ENCODE data around the gene ABCA6. TPM values are rescaled to one million over a fixed set of nuclear protein-coding genes. Genes with fewer than 3 reads are reported as not detected.

The ABCA6 gene
- total and polyA plus RNA-seq, 4 experiments from 2014 or later: 0.53 to 0.67 TPM; not detected in 2

DNA sequence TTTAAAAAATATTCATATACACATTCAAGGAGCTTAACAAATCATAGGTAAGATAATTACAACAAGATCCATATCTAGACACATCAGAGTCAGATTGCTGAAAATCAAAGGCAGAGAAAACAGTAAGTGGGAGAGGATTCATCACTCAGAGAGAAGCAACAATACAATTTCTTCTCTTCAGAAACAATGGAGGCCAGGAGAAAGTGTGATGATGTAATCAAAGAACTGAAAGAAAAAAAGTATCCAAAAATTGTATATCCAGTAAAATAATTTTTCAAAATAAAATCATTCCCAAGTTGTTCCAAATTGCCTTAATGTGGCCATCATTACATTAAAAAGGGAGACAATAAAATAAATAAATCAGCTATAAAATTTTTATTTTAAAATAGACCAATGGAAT is 17.7 kb upstream of the ABCA6 start:
- H3K27ac Mint-ChIP-seq: no peak overlapping the region
- DNase-seq: no peak
- peaks cover 0 to 6% of the 10 kb centered on the region in 2 donors for H3K36me3 Mint-ChIP-seq
- intact Hi-C loops (cut with micrococcal nuclease): no loop called here
- Histone ChIP-seq H3K4me3 (ENCODE audit: low read length in 2 of 2) (no peak overlapping the region), H3K9me3 (ENCODE audit: control insufficient read depth in 1 of 2, low read length in 2 of 2) (no peaks in the 10 kb centered on the region), H3K27ac (ENCODE audit: low read depth, low read length) (no peak overlapping the region), H3K27me3 (ENCODE audit: insufficient read depth, low read length) (no peaks in the 10 kb centered on the region), H3K4me1 (ENCODE audit: insufficient read depth, low read length) (no peaks in the 10 kb centered on the region), H3K36me3 (ENCODE audit: insufficient read depth, low read length) (no peaks in the 10 kb centered on the region)
- ChIA-PET CTCF (ENCODE audit: partially characterized antibody) (no interaction called here), POLR2A (ENCODE audit: partially characterized antibody) (no interaction called here)
- H3K27me3 Mint-ChIP-seq: no peaks in the 10 kb centered on the region
- H3K4me1 Mint-ChIP-seq: no peaks in the 10 kb centered on the region
- no peaks in the 10 kb centered on the region for H3K9me3 Mint-ChIP-seq
- no peak overlapping the region for H3K4me3 Mint-ChIP-seq

DNA sequence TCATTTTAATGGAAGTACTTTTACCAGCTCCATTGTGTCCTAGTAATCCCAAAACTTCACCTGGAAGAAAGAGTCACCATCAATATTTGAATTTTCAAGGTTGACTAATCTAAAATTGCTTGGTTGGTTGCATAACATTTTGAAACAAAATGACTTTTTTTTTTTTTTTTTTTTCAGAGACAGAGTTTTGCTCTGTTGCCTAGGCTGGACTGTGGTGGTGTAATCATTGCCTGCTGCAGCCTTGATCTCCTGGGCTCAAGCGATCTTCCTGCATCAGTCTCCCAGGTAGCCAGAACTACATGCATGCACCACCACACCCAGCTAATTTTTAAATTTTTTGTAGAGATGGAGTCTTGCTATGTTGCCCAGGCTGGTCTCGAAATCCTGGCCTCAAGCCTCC is 12.6 kb upstream of the ABCA6 start:
- peaks cover 0 to 3% (median 0%) of the 10 kb centered on the region in 8 donors for H3K9me3 Mint-ChIP-seq
- H3K27ac Mint-ChIP-seq: no peak overlapping the region
- H3K9me3 ChIP-seq (ENCODE audit: control insufficient read depth in 1 of 2, low read length in 2 of 2): no peaks in the 10 kb centered on the region
- CTCF ChIA-PET (ENCODE audit: partially characterized antibody): no interaction called here
- POLR2A ChIA-PET (ENCODE audit: partially characterized antibody): no interaction called here
- H3K4me3 Mint-ChIP-seq: no peak overlapping the region
- intact Hi-C loops (cut with micrococcal nuclease): no loop called here
- H3K36me3 ChIP-seq (ENCODE audit: insufficient read depth, low read length): no peaks in the 10 kb centered on the region
- H3K36me3 Mint-ChIP-seq: peaks cover 12 to 33% of the 10 kb centered on the region in 2 donors
- no peak overlapping the region for H3K4me3 ChIP-seq (ENCODE audit: low read length in 2 of 2)
- no peaks in the 10 kb centered on the region for H3K4me1 ChIP-seq (ENCODE audit: insufficient read depth, low read length)
- H3K27ac ChIP-seq (ENCODE audit: low read depth, low read length): no peak overlapping the region
- H3K4me1 Mint-ChIP-seq: no peaks in the 10 kb centered on the region
- no peak for DNase-seq
- no peaks in the 10 kb centered on the region for H3K27me3 Mint-ChIP-seq
- no peaks in the 10 kb centered on the region for H3K27me3 ChIP-seq (ENCODE audit: insufficient read depth, low read length)

DNA sequence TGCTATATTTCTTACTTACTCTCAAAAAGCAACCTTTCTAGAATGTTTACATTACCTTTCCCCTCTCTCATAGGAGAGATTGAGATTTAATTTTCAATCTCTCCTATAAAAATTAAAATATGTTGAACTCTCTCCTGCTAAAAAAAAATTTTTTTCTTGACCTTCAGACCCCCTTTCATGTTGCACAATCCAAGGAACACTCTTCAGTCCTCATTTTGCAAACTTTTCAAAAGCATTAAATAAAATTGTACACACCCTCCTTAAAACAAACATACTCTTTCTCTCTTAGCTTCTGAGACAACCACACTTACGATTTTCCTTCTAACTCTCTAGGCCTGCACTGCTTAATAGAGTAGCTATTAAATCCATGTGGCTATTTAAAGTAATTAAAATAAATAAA is 8.6 kb upstream of the ABCA6 start:
- intact Hi-C loops (cut with micrococcal nuclease): no loop called here
- POLR2A ChIA-PET (ENCODE audit: partially characterized antibody): interaction anchor here (0.6 kb wide), 1 partner anchor 91 kb away, joined by 3 read pairs; no protein-coding TSS in a partner anchor
- no peaks in the 10 kb centered on the region for H3K27me3 Mint-ChIP-seq

DNA sequence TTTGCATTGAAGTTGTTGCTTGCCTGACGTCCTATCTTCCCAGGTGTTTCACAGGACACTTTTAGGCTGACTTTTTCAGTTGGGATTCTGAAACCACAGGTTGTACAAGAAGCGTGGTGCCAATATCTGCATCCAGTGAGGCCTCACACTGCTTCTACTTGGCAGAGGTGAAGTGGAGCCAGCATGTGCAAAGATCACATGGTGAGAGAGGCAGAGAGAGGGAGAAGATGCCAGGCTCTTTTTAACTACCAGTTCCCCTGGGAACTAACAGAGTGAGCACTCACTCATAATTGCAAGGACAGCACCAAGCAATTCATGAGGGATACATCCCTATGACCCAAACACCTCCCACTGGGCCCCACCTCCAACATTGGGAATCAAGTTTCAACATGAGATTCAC is 5.8 kb upstream of the ABCA6 start:
- H3K9me3 Mint-ChIP-seq: peaks cover 0 to 3% (median 0%) of the 10 kb centered on the region in 8 donors
- Histone ChIP-seq H3K4me1 (ENCODE audit: insufficient read depth, low read length) (no peaks in the 10 kb centered on the region), H3K9me3 (ENCODE audit: control insufficient read depth in 1 of 2, low read length in 2 of 2) (no peaks in the 10 kb centered on the region), H3K27me3 (ENCODE audit: insufficient read depth, low read length) (no peaks in the 10 kb centered on the region), H3K27ac (ENCODE audit: low read depth, low read length) (no peak overlapping the region), H3K36me3 (ENCODE audit: insufficient read depth, low read length) (no peaks in the 10 kb centered on the region), H3K4me3 (ENCODE audit: low read length in 2 of 2) (no peak overlapping the region)
- ChIA-PET POLR2A (ENCODE audit: partially characterized antibody) (no interaction called here), CTCF (ENCODE audit: partially characterized antibody) (no interaction called here)
- no peak for DNase-seq
- H3K4me1 Mint-ChIP-seq: no peaks in the 10 kb centered on the region
- H3K27ac Mint-ChIP-seq: no peak overlapping the region
- H3K4me3 Mint-ChIP-seq: no peak overlapping the region
- peaks cover 2 to 4% of the 10 kb centered on the region in 2 donors for H3K27me3 Mint-ChIP-seq
- intact Hi-C loops (cut with micrococcal nuclease): no loop called here
- peaks cover 9 to 20% of the 10 kb centered on the region in 2 donors for H3K36me3 Mint-ChIP-seq

More for the DNA sequence above, 8.6 kb upstream of the ABCA6 start:
- CTCF ChIA-PET (ENCODE audit: partially characterized antibody): no interaction called here
- no peak overlapping the region for H3K4me3 Mint-ChIP-seq
- H3K27ac ChIP-seq (ENCODE audit: low read depth, low read length): no peak overlapping the region
- H3K4me3 ChIP-seq (ENCODE audit: low read length in 2 of 2): no peak overlapping the region
- H3K9me3 ChIP-seq (ENCODE audit: control insufficient read depth in 1 of 2, low read length in 2 of 2): no peaks in the 10 kb centered on the region
- H3K36me3 ChIP-seq (ENCODE audit: insufficient read depth, low read length): no peaks in the 10 kb centered on the region
- H3K4me1 Mint-ChIP-seq: no peaks in the 10 kb centered on the region
- DNase-seq: no peak
- H3K27ac Mint-ChIP-seq: no peak overlapping the region
- no peaks in the 10 kb centered on the region for H3K4me1 ChIP-seq (ENCODE audit: insufficient read depth, low read length)
- peaks cover 12 to 29% of the 10 kb centered on the region in 2 donors for H3K36me3 Mint-ChIP-seq
- peaks cover 0 to 3% (median 0%) of the 10 kb centered on the region in 8 donors for H3K9me3 Mint-ChIP-seq
- no peaks in the 10 kb centered on the region for H3K27me3 ChIP-seq (ENCODE audit: insufficient read depth, low read length)

DNA sequence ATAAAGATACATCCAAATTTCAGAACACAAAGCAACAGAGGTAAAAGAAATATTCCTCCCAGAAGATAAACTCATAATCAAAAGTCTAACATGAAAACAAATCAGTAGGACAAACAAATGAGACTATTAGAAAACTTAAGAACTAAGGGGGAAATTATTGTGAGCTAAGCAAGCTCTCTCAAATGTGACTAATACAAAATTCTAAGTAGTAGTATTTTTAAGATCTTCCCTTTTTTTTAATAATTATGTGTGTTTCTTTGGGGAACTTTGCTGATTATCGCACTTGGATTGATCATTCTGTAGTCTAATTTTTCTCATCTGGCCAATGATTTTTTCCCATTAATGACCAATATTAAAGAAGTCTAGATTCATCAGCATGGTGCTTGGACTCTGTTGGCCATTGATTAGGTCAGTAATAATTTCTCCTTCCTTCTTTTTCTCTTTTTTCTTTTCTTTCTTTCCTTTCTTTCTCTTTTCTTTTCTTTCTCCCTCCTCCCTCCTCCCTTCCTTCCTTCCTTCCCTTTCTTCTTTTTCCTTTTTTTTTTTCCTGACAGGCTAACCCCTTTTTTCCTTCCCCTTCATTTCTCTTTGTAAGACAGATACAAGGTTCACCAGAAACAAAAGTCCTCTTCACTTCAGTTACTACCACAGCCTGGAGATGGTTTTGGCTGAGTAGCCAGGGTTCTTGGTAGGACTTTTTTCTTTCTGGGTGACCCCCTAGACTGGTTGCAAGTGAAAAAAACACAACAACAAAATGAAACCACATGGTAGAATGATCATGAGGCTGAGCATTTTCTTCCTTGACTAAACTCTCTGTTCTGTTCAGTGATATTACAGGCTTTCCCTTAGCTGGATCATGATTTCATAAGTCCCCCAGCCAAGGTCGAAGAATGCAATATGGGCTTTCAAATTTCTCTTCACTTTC is 2.9 kb upstream of the ABCA6 start:
- Mint-ChIP-seq H3K4me1 (no peaks in the 10 kb centered on the region), H3K4me3 (peak overlapping the region in 1 of 8 donors; percentile 38), H3K9me3 (no peaks in the 10 kb centered on the region), H3K27ac (no peak overlapping the region), H3K36me3 (peaks cover 3 to 4% of the 10 kb centered on the region in 2 donors), H3K27me3 (peaks cover 2 to 4% of the 10 kb centered on the region in 2 donors)
- no peaks in the 10 kb centered on the region for H3K36me3 ChIP-seq (ENCODE audit: insufficient read depth, low read length)
- ChIA-PET POLR2A (ENCODE audit: partially characterized antibody) (no interaction called here), CTCF (ENCODE audit: partially characterized antibody) (no interaction called here)
- no peaks in the 10 kb centered on the region for H3K4me1 ChIP-seq (ENCODE audit: insufficient read depth, low read length)
- no peak overlapping the region for H3K27ac ChIP-seq (ENCODE audit: low read depth, low read length)
- DNase-seq: no peak
- H3K27me3 ChIP-seq (ENCODE audit: insufficient read depth, low read length): no peaks in the 10 kb centered on the region
- intact Hi-C loops (cut with micrococcal nuclease): no loop called here
- H3K4me3 ChIP-seq (ENCODE audit: low read length in 2 of 2): no peak overlapping the region
- no peaks in the 10 kb centered on the region for H3K9me3 ChIP-seq (ENCODE audit: control insufficient read depth in 1 of 2, low read length in 2 of 2)

DNA sequence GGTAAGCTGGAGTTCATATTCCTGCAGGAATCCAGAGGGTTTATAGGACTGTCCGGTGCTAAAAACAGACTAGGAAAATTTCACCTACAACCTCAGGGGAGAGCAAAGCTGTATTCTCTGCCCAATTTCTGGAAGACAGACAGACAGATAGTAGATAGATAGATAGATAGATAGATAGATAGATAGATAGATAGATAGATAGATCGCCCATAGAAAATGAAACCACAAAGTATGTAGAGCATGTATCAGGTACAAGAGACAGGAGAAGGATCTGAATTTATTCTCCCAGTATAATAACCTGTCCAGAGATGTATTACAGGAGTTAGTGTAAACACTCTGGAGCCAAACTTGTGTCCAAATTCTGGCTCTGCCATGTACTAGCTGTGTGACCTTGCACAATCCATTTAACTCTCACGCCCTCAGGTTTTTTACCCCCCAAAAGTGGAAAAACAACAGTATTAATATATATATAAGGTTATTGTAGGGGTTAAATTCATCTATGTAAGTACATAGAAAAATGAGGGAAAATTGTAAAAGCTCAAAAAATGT is 2.1 kb upstream of the ABCA6 start:
- DNase-seq: no peak
- no peaks in the 10 kb centered on the region for H3K36me3 ChIP-seq (ENCODE audit: insufficient read depth, low read length)
- H3K27me3 Mint-ChIP-seq: peaks cover 2 to 4% of the 10 kb centered on the region in 2 donors
- no peaks in the 10 kb centered on the region for H3K36me3 Mint-ChIP-seq
- H3K27ac ChIP-seq (ENCODE audit: low read depth, low read length): no peak overlapping the region
- no peak overlapping the region for H3K27ac Mint-ChIP-seq
- H3K27me3 ChIP-seq (ENCODE audit: insufficient read depth, low read length): no peaks in the 10 kb centered on the region
- POLR2A ChIA-PET (ENCODE audit: partially characterized antibody): no interaction called here
- no peak overlapping the region for H3K4me3 ChIP-seq (ENCODE audit: low read length in 2 of 2)
- H3K9me3 Mint-ChIP-seq: peaks cover 0 to 2% (median 0%) of the 10 kb centered on the region in 8 donors
- CTCF ChIA-PET (ENCODE audit: partially characterized antibody): no interaction called here
- no peaks in the 10 kb centered on the region for H3K4me1 ChIP-seq (ENCODE audit: insufficient read depth, low read length)
- H3K4me1 Mint-ChIP-seq: no peaks in the 10 kb centered on the region
- H3K4me3 Mint-ChIP-seq: no peak overlapping the region
- no peaks in the 10 kb centered on the region for H3K9me3 ChIP-seq (ENCODE audit: control insufficient read depth in 1 of 2, low read length in 2 of 2)
- intact Hi-C loops (cut with micrococcal nuclease): no loop called here

DNA sequence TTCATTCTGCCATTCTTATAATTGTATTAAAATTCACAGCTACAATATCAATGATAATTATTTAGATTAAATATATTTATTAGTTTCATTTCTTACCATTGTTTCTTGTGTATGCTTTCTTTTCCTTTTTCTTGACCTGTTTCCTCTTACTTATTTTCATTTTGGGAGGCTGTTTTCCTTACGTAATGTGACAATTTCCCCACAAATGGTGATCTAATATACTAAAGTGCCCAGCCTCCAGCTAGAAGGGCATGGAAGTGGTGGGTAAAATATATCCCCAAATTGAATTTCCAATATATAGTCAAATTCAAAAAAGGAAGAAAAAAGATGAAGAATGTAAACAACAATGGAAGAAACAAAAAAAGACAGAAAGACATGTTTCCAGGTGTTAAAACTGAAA is 1.5 kb upstream of the ABCA6 start:
- ChIA-PET CTCF (ENCODE audit: partially characterized antibody) (no interaction called here), POLR2A (ENCODE audit: partially characterized antibody) (no interaction called here)
- Mint-ChIP-seq H3K27ac (no peak overlapping the region), H3K4me1 (no peaks in the 10 kb centered on the region), H3K27me3 (peaks cover 2 to 4% of the 10 kb centered on the region in 2 donors), H3K36me3 (no peaks in the 10 kb centered on the region), H3K4me3 (no peak overlapping the region), H3K9me3 (peaks cover 0 to 2% (median 0%) of the 10 kb centered on the region in 8 donors)
- Histone ChIP-seq H3K27ac (ENCODE audit: low read depth, low read length) (no peak overlapping the region), H3K27me3 (ENCODE audit: insufficient read depth, low read length) (no peaks in the 10 kb centered on the region), H3K4me3 (ENCODE audit: low read length in 2 of 2) (no peak overlapping the region), H3K4me1 (ENCODE audit: insufficient read depth, low read length) (no peaks in the 10 kb centered on the region), H3K9me3 (ENCODE audit: control insufficient read depth in 1 of 2, low read length in 2 of 2) (no peaks in the 10 kb centered on the region), H3K36me3 (ENCODE audit: insufficient read depth, low read length) (no peaks in the 10 kb centered on the region)
- intact Hi-C loops (cut with micrococcal nuclease): no loop called here
- DNase-seq: no peak

Data from CD4-positive, alpha-beta memory T cell (primary cell).